GM19455 (cell line): Measurements from ENCODE around the gene UNC13C.

Source experiments
- ATAC-seq: cut with Tn5 transposase; IDR thresholded peaks from one replicate; pipeline ENCODE4 v1.9.1; 2021; ENCODE audit not compliant: unreplicated experiment

The UNC13C gene

GRCh38 chr15:54608876-54609835, 630.9 kb downstream of the UNC13C start:
- no peak for ATAC-seq

- no peak for ATAC-seq
These were observed 639.9 kb downstream of the UNC13C start for GRCh38 chr15:54618120-54618519.

- ATAC-seq: no peak
These were observed 640.9 kb downstream of the UNC13C start for GRCh38 chr15:54619180-54619579.

- no peak for ATAC-seq
These were observed 642.7 kb downstream of the UNC13C start for GRCh38 chr15:54620916-54621315.

- ATAC-seq: no peak
These were observed 657.9 kb downstream of the UNC13C start for GRCh38 chr15:54636147-54636546.

- no peak for ATAC-seq
These were observed 660.4 kb downstream of the UNC13C start for GRCh38 chr15:54638666-54639065.

GRCh38 chr15:54640873-54641272, 662.6 kb downstream of the UNC13C start:
- ATAC-seq: no peak

- no peak for ATAC-seq
These were observed 666.6 kb downstream of the UNC13C start for GRCh38 chr15:54644796-54645195.

GRCh38 chr15:54659646-54660045, 681.4 kb downstream of the UNC13C start:
- no peak for ATAC-seq

- ATAC-seq: no peak
These were observed 682.1 kb downstream of the UNC13C start for GRCh38 chr15:54660356-54660755.

GRCh38 chr15:54675241-54675640, 697.0 kb downstream of the UNC13C start:
- ATAC-seq: no peak

GRCh38 chr15:54681584-54681983, 703.3 kb downstream of the UNC13C start:
- ATAC-seq: no peak
